Karpas-422 (cell line): ENCODE data around the gene CPHXL2. TPM values are rescaled to one million over a fixed set of nuclear protein-coding genes. Genes with fewer than 3 reads are reported as not detected.

Source experiments
- small RNA-seq: library from RNA; depleted of rRNA; stranded (forward); fragments of <200 nt; gene quantifications from one replicate; pipeline ENCODE3, GENCODE V24; 2014
- total RNA-seq: library from RNA; depleted of rRNA; stranded (reverse); fragments of >200 nt; shearing (Covaris generic); gene quantifications from 2 replicates; pipeline ENCODE4 v1.2.3, GENCODE V29; 2014; ENCODE audit warnings: low replicate concordance; rRNA removed

CPHXL2 gene
- total RNA-seq, 1 experiment from 2014 or later: not detected

Small RNAs within 50 kb of the gene (small RNA-seq; reads per million reads assigned to genes)
- gene RN7SL520P: not detected

Other genes starting within 250 kb of the CPHXL2 start
- gene CFDP1, start 243.5 kb downstream of the CPHXL2 start, total RNA-seq: 33.5 and 64.0 TPM in 2 replicates
- 32.0 and 45.9 TPM in 2 replicates for gene TMEM170A, start 212.3 kb downstream of the CPHXL2 start, total RNA-seq
- gene CHST6, start 181.6 kb downstream of the CPHXL2 start, total RNA-seq: not detected in 2 replicates
- 0.76 and 0.97 TPM in 2 replicates for gene CHST5, start 140.9 kb downstream of the CPHXL2 start, total RNA-seq
- 15.7 and 31.2 TPM in 2 replicates for gene TMEM231, start 120.8 kb downstream of the CPHXL2 start, total RNA-seq
- gene GABARAPL2, start 110.6 kb downstream of the CPHXL2 start, total RNA-seq: 48.8 and 88.3 TPM in 2 replicates
- 58.4 and 97.3 TPM in 2 replicates for gene ADAT1, start 53.7 kb downstream of the CPHXL2 start, total RNA-seq
- gene KARS1, start 29.3 kb downstream of the CPHXL2 start, total RNA-seq: 137 and 158 TPM in 2 replicates
- 50.2 and 72.0 TPM in 2 replicates for gene TERF2IP, start 29.2 kb downstream of the CPHXL2 start, total RNA-seq
- not detected in 2 replicates for gene DUXB, start 24.5 kb upstream of the CPHXL2 start, total RNA-seq
- gene CPHXL, start 49.5 kb upstream of the CPHXL2 start, total RNA-seq: not detected in 2 replicates